Stimulated activated CD8-positive, alpha-beta memory T cell treated with anti-CD3 and anti-CD28 coated beads, Interleukin-2, amount 100 ng/mL, for 48 hours (primary cell): ENCODE measurements around the gene SMPDL3A.
"Not testable (repeated sequence)": the region's sequence is repeated elsewhere in the genome, so short reads cannot be mapped to it uniquely, and the experiment has no call there.

Experiments used
- DNase-seq, 2 donors: peaks; one replicate each; pipeline ENCODE4 v3.0.0-alpha.2; 2020; ENCODE audit warnings: low read depth in 2 of 2

Gene SMPDL3A

GRCh38 chr6:122789182-122790027, at the start of gene SMPDL3A:
Gene SMPDL3A (plus strand): TSS chr6:122789258. CDS start chr6:122789347, 89 bp downstream.
- DNase-seq, result peak; percentile 3 to 4

GRCh38 chr6:122740091-122740490, 49.0 kb upstream of the SMPDL3A start:
- DNase-seq, result no peak

GRCh38 chr6:122740936-122741335, 48.1 kb upstream of the SMPDL3A start:
- DNase-seq, result no peak

- not testable (repeated sequence) for DNase-seq
Measured at GRCh38 chr6:122744247-122744646, 44.8 kb upstream of the SMPDL3A start.

- not testable (repeated sequence) for DNase-seq
Measured at GRCh38 chr6:122744856-122745255, 44.2 kb upstream of the SMPDL3A start.

GRCh38 chr6:122746688-122747087, 42.4 kb upstream of the SMPDL3A start:
- no peak for DNase-seq

GRCh38 chr6:122747573-122747972, 41.5 kb upstream of the SMPDL3A start:
- DNase-seq, result no peak

GRCh38 chr6:122748945-122749344, 40.1 kb upstream of the SMPDL3A start:
- not testable (repeated sequence) for DNase-seq

GRCh38 chr6:122749451-122750050, 39.5 kb upstream of the SMPDL3A start:
- no peak for DNase-seq

GRCh38 chr6:122751326-122751725, 37.7 kb upstream of the SMPDL3A start:
- DNase-seq, result no peak

GRCh38 chr6:122752459-122752858, 36.6 kb upstream of the SMPDL3A start:
- no peak for DNase-seq

GRCh38 chr6:122753000-122753687, 35.9 kb upstream of the SMPDL3A start:
- no peak for DNase-seq

- DNase-seq, result no peak
Measured at GRCh38 chr6:122753688-122754056, 35.4 kb upstream of the SMPDL3A start.

- DNase-seq, result no peak
Measured at GRCh38 chr6:122754191-122754731, 34.8 kb upstream of the SMPDL3A start.

GRCh38 chr6:122755901-122756300, 33.2 kb upstream of the SMPDL3A start:
- no peak for DNase-seq

GRCh38 chr6:122758927-122759334, 30.1 kb upstream of the SMPDL3A start:
- DNase-seq, result no peak

- no peak for DNase-seq
Measured at GRCh38 chr6:122760330-122760729, 28.7 kb upstream of the SMPDL3A start.

- DNase-seq, result no peak
Measured at GRCh38 chr6:122766256-122766655, 22.8 kb upstream of the SMPDL3A start.

- DNase-seq, result no peak
Measured at GRCh38 chr6:122770835-122771601, 18.0 kb upstream of the SMPDL3A start.

GRCh38 chr6:122772724-122773415, 16.2 kb upstream of the SMPDL3A start:
- no peak for DNase-seq

GRCh38 chr6:122775975-122776374, 13.1 kb upstream of the SMPDL3A start:
- no peak for DNase-seq
